HCT116 (cell line): ENCODE results near the gene LUC7L.

Experiments
- CEBPB ChIP-seq: IDR thresholded peaks from 2 replicates; pipeline ENCODE4 v1.6.1; 2012; ENCODE audit warnings: low read depth
- EZH2 ChIP-seq: fragments of 200-600 bp; sonication (generic); IDR thresholded peaks from 2 replicates; pipeline ENCODE4 v1.6.1; 2017; ENCODE audit warnings: antibody characterized with exemption, mixed run types
- EZH2phosphoT487 ChIP-seq: fragments of 200-600 bp; IDR thresholded peaks from 2 replicates; pipeline ENCODE4 v1.6.1; 2018; ENCODE audit warnings: antibody characterized with exemption, borderline replicate concordance
- JUND ChIP-seq: IDR thresholded peaks from 2 replicates; pipeline ENCODE4 v1.6.1; 2012
- POLR2A ChIP-seq: IDR thresholded peaks from 2 replicates; pipeline ENCODE4 v1.7.0; 2011; ENCODE audit warnings: borderline replicate concordance; ENCODE audit not compliant: insufficient read depth, insufficient read length; ENCODE audit errors: extremely low read depth
- POLR2AphosphoS5 ChIP-seq: IDR thresholded peaks from 2 replicates; pipeline ENCODE4 v1.6.1; 2011; ENCODE audit warnings: mild to moderate bottlenecking, low read depth, low read length, moderate library complexity
- REST ChIP-seq: IDR thresholded peaks from 2 replicates; pipeline ENCODE4 v1.6.1; 2012; ENCODE audit warnings: low read depth
- SIN3A ChIP-seq: IDR thresholded peaks from 2 replicates; pipeline ENCODE4 v1.6.1; 2012; ENCODE audit warnings: low read depth
- SP1 ChIP-seq: IDR thresholded peaks from 2 replicates; pipeline ENCODE4 v1.6.1; 2012; ENCODE audit warnings: low read depth
- TCF7L2 ChIP-seq: IDR thresholded peaks from 2 replicates; pipeline ENCODE4 v1.7.0; 2011; ENCODE audit warnings: borderline replicate concordance, inconsistent platforms; ENCODE audit not compliant: insufficient read depth, insufficient read length; ENCODE audit errors: extremely low read depth
- ZBTB33 ChIP-seq: IDR thresholded peaks from 2 replicates; pipeline ENCODE4 v1.6.1; 2011; ENCODE audit warnings: mild to moderate bottlenecking, low read length, moderate library complexity; ENCODE audit not compliant: insufficient replicate concordance; ENCODE audit errors: extremely low read depth
- ZNF274 ChIP-seq: fragments of 200-500 bp; sonication (Bioruptor generic); IDR thresholded peaks from 2 replicates; pipeline ENCODE4 v1.6.1; 2014; ENCODE audit warnings: mild to moderate bottlenecking, low read depth, low read length, inconsistent platforms
- TF ChIP-seq, protein P1 (sequence below), 3 experiments: fragments of 200-600 bp in 1 of 3; sonication (generic) in 1 of 3; IDR thresholded peaks in 2 of 3; conservative IDR thresholded peaks in 1 of 3; 2 replicates each; pipeline ENCODE4 v1.5.1; 2012 to 2017; ENCODE audit warnings: low read depth in 2 of 3, low read length in 2 of 3, antibody characterized with exemption in 1 of 3, borderline replicate concordance in 1 of 3, control low read depth in 1 of 3, mild to moderate bottlenecking in 1 of 3, mixed read lengths in 1 of 3, mixed run types in 1 of 3, moderate library complexity in 1 of 3; ENCODE audit not compliant: insufficient read depth in 1 of 3
- TF ChIP-seq, protein P2 (sequence below): IDR thresholded peaks from 2 replicates; pipeline ENCODE4 v1.6.1; 2012

DNA sequence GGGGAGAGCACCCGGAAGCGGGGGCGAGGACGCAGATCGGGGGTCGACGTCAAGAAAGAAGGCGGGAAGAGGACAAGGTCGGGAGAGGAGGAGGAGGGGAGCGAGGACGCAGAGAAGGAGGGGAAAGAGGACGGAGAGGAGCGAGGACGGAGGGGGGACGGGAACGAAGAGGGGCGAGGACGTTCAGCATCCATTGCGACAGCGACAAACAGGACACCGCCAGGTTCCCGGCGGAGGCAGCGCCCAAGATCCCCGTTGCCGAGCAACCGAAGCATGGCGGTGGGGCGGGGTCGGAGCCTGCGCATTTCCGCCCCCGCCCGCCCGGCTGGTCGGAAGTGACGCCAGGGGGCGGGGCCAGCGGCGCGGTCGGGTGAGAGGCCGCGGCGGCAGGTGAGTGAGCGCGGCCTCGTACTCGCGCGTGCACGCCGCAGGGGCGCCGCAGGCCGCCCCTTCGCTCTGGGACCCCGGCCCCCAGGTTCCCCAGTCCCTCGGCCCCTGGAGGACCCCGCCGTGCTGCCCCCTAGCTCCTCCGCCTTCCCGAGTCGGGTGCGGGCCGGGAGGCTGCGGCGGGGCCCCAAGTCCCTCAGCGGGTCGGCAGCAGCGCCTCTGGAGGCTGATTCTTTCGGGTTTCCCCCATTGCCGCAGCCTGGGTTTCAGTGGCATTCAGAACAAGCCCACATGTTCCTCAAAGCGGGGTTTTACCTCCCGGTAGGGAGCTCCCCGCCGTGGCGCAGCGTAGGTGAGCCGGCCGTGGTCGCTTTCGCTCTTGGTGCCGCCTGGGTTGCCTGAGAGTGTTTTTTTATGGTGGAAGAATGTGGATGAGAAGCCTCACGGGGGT, 5.4 kb upstream of the LUC7L start, which contains the start of gene FAM234A:
- TF ChIP-seq, protein P1, sequence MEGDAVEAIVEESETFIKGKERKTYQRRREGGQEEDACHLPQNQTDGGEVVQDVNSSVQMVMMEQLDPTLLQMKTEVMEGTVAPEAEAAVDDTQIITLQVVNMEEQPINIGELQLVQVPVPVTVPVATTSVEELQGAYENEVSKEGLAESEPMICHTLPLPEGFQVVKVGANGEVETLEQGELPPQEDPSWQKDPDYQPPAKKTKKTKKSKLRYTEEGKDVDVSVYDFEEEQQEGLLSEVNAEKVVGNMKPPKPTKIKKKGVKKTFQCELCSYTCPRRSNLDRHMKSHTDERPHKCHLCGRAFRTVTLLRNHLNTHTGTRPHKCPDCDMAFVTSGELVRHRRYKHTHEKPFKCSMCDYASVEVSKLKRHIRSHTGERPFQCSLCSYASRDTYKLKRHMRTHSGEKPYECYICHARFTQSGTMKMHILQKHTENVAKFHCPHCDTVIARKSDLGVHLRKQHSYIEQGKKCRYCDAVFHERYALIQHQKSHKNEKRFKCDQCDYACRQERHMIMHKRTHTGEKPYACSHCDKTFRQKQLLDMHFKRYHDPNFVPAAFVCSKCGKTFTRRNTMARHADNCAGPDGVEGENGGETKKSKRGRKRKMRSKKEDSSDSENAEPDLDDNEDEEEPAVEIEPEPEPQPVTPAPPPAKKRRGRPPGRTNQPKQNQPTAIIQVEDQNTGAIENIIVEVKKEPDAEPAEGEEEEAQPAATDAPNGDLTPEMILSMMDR (IDR thresholded peaks at IDR 0.05 in 2 of 3, conservative IDR thresholded peaks at IDR 0.05 in 1 of 3; ENCODE audit: borderline replicate concordance in 1 of 3, insufficient read depth in 1 of 3, low read depth in 2 of 3, low read length in 2 of 3): peak in 2 of 3 experiments; percentile 36 to 40; a peak in 3 of 6 replicates
- TF ChIP-seq POLR2A (no peak), SP1 (peak; percentile 40; the same call in 1 of the 2 replicates), CEBPB (no peak), REST (no peak), TCF7L2 (no peak), POLR2AphosphoS5 (peak; percentile 90), EZH2 (no peak), ZNF274 (no peak), EZH2phosphoT487 (no peak), JUND (no peak), SIN3A (peak; percentile 43), ZBTB33 (no peak)
- TF ChIP-seq, protein P2, sequence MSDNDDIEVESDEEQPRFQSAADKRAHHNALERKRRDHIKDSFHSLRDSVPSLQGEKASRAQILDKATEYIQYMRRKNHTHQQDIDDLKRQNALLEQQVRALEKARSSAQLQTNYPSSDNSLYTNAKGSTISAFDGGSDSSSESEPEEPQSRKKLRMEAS: peak; percentile 27
